Measurements from ENCODE around the gene DHCR7.

The DHCR7 gene

GRCh38 chr11:71477641-71478527 lies 29.7 kb upstream of the DHCR7 start:
- no peak for DNase-seq

- DNase-seq = no peak
These were observed 28.9 kb upstream of the DHCR7 start for GRCh38 chr11:71476926-71477640.

- DNase-seq = no peak
These were observed 27.8 kb upstream of the DHCR7 start for GRCh38 chr11:71476031-71476430.

DNA sequence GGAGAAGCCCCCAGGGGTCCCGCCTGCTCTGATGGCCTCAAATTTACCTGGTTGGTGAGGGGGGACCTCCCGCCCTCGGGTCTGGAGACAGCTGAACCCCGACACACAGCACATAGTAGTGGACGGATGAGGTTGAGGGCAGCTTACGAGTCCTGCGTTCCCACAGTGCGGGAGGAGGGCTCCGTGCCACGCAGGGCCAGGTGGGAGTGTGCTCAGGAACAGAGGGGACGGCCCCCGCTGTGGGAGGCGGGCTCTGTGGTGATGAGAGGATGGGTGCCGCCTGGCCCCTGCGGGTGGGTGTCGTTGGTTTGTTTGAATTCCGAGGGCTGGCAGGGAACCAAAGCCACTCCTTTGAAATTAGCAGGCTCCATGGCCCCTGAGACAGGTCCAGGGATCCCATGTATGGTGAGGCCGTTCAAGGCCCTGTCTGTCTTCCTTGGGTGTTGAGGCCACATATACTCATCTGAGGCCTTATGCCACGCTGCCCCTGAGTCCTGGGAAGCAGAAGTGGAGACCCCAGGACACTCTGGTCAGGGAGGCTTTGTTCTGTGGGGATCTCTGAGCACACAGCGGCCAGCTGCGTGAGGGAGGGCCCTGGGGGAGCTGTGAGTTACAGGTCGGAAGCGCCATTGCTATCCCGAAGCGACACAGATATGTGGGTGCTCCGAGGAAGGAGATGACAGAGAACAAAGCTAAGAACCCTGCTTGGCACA lies 26.7 kb upstream of the DHCR7 start:
- no peak for DNase-seq

DNA sequence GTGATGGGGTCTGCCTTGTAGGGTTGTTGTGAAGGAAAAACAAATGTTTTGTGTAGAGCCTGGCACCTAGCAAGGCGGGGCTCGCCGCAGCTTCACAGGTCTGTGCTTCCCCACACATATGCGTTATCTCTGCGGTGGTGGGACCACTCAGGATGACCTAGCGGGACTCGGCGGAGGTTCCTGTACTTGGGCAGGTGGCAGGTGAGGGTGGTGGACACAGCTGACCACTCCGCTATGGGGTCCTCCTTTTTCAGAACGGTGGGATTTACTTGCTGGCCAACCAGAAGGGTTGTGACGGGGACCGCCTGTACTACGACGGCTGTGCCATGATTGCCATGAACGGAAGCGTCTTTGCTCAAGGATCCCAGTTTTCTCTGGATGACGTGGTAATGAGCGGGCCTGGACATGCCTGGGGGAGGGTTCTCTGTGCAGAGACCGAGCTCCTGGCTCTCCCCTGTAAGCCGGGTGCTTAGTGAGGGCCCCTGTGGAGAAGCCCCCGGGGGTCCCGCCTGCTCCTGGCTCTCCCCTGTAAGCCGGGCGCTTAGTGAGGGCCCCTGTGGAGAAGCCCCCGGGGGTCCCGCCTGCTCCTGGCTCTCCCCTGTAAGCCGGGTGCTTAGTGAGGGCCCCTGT lies 26.1 kb upstream of the DHCR7 start:
- DNase-seq = no peak

- DNase-seq = no peak
These were observed 25.5 kb upstream of the DHCR7 start for GRCh38 chr11:71473793-71474080.

DNA sequence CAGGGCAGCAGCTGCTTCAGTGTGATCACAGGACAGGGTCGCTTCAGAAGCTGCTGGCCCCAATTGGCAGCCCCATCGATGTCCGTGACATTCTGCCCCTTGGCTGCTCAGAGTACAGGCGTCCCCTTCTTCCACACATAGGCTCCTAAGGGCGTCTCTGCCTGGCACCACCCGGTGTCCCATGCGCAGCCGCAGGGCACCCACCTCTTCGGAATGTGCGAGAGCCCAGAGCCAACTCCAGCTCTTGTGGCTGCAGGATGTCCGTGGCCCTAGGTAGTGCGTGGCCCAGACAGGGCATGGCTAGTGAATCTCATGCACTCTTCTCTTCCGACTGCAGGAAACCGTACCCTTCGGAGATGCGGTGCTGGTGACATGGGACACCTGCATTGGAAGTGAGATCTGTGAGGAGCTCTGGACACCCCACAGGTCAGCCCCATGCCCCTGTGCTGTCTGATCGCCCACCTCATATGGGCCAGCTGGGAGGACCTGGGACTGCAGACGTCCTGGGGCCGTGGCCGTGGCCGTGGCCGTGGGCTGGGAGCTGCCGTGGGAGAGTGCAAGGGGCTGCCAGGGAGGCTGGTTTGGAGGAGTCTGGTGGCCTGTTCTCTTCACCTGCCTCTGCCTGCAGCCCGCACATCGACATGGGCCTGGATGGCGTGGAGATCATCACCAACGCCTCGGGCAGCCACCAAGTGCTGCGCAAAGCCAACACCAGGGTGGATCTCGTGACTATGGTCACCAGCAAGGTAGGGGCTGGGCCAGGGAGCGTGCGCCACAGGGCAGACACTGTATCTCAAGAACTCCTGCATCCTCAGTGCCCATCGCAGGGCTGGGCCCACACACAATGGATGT lies 25.0 kb upstream of the DHCR7 start:
- DNase-seq = no peak

DNA sequence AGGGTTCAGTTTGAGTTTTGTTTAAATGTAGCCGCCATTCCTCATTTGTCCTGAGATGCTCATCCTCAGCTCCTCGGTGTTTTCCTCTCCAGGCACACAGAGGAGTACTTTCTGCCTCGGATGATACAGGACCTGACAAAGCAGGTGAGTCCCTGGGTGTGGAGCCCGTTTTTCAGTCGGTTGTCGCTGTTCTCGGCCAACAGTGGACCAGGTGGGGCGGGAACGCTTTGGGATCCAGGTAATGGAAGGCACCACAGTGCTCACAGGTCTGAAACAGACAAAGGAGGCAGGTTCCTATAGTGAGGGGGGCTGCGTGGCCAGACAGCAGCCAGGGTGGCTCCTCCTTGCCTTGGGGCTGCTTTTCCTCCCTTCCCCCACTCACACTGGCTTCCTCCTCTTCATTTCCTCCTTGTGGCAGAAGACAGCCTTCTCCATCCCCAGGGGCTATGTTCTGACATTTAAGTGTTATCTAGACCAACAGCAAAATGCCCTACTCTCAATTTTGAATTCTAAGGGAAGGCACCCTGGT lies 24.2 kb upstream of the DHCR7 start:
- DNase-seq = peak; percentile 41

DNA sequence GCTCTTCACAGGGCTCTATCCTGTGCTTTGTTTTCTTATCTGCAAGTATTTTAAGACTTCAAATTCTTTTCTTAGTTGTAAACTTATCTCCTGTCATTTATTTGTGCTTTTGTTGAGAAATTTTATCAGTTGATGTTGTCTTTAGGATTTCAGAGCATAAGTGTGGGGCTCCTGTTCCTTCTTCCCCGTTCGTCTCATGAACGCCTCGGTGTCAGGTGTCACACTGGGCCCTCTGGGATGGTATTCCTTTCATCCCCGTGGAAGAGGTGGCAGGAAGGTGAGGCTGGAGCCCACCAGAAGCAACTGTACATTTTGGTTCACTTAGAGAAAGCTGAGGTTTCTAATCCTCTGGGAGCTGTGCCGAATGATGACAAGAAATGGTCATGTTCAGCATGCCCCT lies 22.8 kb upstream of the DHCR7 start:
- no peak for DNase-seq

GRCh38 chr11:71467164-71467563 lies 19.0 kb upstream of the DHCR7 start:
- no peak for DNase-seq

DNA sequence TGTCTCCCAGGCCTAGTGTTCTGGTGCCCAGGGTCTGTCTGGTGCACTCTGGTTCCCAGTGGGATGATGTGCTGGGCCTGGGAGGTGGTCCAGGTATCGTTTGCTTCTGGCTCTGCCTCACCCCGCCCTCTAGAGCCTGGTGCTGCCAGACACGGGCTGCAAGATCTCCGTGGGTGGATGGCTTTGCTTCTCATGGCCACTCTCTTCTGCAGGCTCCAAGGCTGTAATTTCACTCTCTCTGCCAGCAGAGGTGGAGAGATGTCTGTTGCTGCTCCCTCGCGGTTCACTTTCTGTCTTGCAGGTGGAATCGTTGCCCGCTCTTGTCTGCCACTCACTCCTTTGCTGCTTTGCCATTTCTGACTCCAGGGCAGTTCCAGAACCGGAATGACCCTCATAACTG lies 18.2 kb upstream of the DHCR7 start:
- no peak for DNase-seq

DNA sequence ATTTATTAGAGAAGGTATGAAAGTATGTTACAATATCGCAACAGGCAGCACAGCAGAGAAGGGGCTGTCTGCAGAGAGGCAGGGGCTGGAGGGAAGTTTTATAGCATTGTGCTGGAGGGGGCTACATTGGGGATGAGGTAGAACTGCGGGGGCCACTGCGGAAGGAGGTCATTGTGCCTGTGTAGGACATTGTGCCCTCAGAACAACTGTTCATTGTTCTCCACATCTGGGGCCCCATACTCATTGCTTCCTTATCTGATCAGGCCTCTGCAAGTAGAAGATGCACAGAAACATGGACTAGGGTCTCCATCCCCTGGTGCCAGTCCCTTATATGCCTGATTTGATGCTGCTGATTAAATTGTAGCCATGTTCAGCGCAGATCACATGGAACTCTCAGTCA lies 16.9 kb upstream of the DHCR7 start:
- no peak for DNase-seq

DNA sequence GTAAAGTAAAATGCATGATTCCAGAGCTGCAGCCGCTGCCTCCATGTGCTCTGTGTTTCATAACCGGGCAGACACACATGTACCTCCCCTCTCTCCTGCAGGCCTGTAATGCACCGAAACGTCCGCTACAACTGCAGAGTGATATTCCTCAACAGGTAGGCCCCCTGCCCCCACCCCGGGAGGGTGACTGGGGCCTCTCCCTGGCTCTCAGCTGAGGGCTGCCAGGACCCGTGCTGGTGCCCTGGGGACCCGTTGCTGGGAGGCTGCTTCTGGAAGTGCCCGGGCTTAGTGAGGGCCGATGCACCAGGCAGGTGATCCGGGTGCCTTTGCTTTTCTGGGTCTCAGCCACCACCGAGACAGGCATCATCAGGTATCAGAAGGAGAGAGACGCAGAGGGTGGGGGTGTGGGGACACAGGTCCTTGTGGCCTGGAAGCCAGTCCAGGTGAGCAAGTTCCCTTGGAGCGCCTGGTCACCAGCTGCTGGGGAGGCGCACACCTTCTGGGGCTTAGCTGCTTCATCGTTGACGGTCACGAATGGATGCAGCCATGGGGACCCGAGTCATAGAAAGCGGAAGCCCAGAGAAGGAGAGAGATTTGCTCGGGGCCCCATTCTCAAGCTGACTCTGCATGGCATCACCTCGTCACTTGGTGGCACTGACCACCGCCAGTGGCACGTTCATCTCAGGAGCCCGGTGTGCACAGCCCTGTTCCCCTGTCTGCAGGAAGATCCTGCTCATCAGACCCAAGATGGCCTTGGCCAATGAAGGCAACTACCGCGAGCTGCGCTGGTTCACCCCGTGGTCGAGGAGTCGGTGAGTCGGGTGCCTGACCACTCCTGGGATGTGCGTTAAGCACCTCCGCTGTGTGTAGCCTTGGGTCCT lies 15.4 kb upstream of the DHCR7 start:
- no peak for DNase-seq

DNA sequence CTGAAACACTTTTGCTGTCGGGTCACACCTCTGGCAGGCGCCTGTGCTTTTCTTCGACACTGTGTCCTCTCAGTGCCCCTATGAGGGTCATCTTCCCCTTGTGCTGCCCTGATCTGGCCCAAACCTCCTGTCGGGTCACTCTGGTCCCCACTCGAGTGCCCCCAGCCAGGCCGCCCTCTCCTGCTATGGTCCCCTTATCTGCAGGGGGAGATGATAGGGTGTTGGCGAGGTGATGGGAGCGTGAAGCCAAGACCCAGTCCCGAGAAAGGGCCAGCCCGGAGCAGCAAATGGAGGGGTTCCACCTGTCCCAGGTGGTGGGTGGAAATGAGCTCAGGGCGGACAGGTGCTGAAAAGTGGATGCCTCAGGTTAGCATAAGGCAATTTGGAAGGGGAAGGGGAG lies 14.5 kb upstream of the DHCR7 start:
- DNase-seq = no peak

DNA sequence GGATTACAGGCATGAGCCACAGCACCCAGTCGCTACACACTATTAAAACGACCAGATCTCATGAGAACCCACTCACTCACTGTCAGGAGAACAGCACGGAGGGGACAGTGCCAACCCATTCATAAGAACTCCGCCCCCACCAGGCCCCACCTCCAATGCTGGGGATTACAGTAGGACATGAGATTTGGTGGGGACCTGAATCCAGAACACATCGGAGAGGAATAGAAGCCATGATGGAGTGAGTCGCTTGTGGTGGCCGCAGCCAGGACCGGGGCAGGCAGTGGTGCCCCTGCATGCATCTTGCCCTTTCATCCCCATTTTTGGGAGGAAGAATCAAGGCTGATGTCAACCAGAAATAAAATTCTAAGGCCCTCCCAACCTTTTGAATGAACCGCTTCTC lies 13.5 kb upstream of the DHCR7 start:
- no peak for DNase-seq

DNA sequence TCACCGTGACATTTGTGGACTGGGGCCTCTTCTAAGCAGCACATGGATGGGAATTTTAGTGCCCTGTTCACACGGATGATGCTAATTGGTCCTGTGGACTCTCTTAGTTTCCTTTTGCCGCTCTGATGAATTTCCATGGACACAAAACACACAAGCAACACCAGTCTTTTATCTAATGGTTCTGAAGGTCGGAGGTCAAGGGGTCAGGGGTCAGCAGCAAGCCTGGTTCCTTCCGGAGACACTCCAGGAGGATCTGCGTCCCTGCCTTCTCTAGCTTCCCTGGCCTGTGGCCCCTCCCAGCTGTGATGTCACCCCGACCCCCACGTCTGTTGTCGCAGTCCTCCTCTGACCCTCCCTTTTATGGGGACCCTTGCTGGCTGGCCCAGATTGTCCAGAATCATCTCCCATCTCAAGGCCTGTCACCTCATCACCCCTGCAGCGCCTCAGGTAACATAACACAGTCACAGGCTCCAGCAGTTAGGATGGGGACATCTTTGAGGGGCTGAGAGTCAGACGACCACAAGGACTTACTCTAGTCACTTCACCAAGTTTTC lies 11.7 kb upstream of the DHCR7 start:
- no peak for DNase-seq

DNA sequence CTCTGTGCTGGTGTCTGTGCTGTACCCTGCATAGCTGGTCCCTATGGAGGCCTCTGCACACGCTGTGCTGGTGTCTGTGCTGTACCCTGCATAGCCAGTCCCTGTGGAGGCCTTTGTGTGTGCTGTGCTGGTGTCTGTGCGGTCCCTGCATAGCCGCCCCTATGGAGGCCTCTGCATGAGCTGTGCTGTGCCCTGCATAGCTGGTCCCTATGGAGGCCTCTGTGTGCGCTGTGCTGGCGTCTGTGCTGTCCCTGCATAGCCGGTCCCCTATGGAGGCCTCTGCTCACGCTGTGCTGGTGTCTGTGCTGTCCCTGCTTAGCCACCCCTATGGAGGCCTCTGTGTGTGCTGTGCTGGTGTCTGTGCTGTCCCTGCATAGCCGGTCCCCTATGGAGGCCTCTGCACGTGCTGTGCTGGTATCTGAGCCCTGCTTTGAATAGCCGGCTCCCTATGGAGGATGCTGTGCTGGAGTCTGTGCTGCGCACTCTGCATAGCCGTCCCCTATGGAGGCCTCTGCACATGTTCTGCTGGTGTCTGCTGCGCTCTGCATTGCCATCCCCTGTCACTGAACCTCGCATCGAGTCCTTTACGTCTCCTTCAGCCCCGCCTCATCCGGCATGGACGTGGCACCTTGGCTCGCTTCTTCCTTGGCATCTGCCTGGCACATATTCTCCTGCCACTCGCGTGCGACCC lies 11.0 kb upstream of the DHCR7 start:
- no peak for DNase-seq

- no peak for DNase-seq
These were observed 10.2 kb upstream of the DHCR7 start for GRCh38 chr11:71458146-71459070.

GRCh38 chr11:71456831-71457230 lies 8.6 kb upstream of the DHCR7 start:
- DNase-seq = no peak
